Ovary (tissue), 3 donors: ENCODE measurements around the gene MEAK7.

Experiments
- EP300 ChIP-seq: sonication (generic); formaldehyde crosslinking; IDR thresholded peaks from one replicate; pipeline ENCODE4 v1.6.1; 2017; ENCODE audit warnings: antibody characterized with exemption
- POLR2A ChIP-seq: fragments of 450-650 bp; IDR thresholded peaks from one replicate; pipeline ENCODE4 v1.6.1; 2017; ENCODE audit warnings: antibody characterized with exemption, mild to moderate bottlenecking, moderate library complexity
- TF ChIP-seq, protein P1 (sequence below), 3 donors: fragments of 450-650 bp in 2 of 3; fragments of 200-600 bp in 1 of 3; IDR thresholded peaks; one replicate each; pipeline versions ENCODE4 v1.5.1 to v1.8.0; 2016 to 2022; ENCODE audit warnings: antibody characterized with exemption in 3 of 3, mild to moderate bottlenecking in 1 of 3
- donor health status: DM: no; HTN: no; CAD: no.

DNA sequence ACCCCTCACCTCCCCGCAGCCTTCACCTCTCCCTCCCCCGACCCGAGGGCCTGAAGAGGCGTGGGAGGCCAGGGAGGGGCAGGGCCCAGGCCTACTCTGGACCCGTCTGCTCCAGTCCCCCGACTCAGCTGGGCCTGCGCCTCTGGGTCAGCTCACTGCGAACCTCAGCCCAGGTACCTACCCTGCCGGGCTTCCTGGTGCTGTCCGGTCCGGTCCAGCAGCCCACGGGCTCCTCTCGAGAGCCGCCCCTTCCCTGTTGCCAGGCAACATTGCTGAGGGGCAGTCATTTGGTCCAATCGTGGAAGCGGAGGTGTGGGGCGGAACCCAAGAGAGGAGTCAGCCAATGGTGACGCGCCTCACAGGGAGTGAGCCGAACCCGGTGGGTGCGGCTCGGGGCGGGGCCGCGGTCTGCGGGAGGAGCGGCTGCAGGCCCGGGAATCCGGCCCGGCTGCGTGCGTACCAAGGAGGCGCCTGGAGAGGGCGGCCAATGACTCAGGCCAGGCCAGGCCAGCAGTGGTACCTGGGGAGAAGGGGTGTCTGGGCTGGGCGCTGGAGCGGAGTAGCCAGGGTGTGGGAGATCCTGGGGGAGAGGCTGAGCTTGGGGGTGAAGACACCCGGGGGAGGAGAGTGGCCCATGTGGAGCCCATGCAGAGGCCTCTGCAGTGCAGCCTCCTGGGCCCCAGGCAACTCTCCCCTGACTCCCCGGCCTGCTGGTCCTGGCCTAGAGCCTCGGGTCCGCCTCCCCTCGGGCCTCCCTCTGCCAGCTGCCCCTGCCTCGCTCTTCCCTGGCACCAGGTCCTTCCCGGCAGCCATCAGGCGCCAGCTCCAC, at the start of gene MEAK7:
- TF ChIP-seq, protein P1, sequence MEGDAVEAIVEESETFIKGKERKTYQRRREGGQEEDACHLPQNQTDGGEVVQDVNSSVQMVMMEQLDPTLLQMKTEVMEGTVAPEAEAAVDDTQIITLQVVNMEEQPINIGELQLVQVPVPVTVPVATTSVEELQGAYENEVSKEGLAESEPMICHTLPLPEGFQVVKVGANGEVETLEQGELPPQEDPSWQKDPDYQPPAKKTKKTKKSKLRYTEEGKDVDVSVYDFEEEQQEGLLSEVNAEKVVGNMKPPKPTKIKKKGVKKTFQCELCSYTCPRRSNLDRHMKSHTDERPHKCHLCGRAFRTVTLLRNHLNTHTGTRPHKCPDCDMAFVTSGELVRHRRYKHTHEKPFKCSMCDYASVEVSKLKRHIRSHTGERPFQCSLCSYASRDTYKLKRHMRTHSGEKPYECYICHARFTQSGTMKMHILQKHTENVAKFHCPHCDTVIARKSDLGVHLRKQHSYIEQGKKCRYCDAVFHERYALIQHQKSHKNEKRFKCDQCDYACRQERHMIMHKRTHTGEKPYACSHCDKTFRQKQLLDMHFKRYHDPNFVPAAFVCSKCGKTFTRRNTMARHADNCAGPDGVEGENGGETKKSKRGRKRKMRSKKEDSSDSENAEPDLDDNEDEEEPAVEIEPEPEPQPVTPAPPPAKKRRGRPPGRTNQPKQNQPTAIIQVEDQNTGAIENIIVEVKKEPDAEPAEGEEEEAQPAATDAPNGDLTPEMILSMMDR (IDR thresholded peaks at IDR 0.05) = peak in 1 of 3 donors; percentile 20
- TF ChIP-seq EP300 (no peak), POLR2A (peak; percentile 67)
